ENCODE data around the gene B4GAT1. TPM values are rescaled to one million over a fixed set of nuclear protein-coding genes. Genes with fewer than 3 reads are reported as not detected.
"Not testable (repeated sequence)": the region's sequence is repeated elsewhere in the genome, so short reads cannot be mapped to it uniquely, and the experiment has no call there.

The B4GAT1 gene
- polyA plus RNA-seq, 1 experiment = 15.9 TPM

GRCh38 chr11:66362481-66363147, 15.2 kb upstream of the B4GAT1 start:
- peaks cover 2% of the 10 kb centered on the region for H3K27me3 ChIP-seq (ENCODE audit: control insufficient read depth, insufficient read depth, low read length)
- no peak for TF ChIP-seq CTCF (IDR thresholded peaks at IDR 0.05; ENCODE audit: low read depth, low read length)
- ChIA-PET POLR2A (no interaction called here), CTCF (interaction anchor here (1.0 to 1.5 kb wide), 4 partner anchors 18 to 59 kb away, joined by 3 to 5 read pairs (median 4); partner anchors contain the start of gene NPAS4)
- H3K9me3 ChIP-seq (ENCODE audit: control insufficient read depth, insufficient read depth, low read length) = no peaks in the 10 kb centered on the region
- no peak overlapping the region for H3K27ac ChIP-seq (ENCODE audit: low read depth, low read length)
- DNase-seq (ENCODE audit: low read depth, low spot score) = no peak
- no peak overlapping the region for H3K4me3 ChIP-seq (ENCODE audit: low read depth, low read length)

GRCh38 chr11:66361502-66361941, 14.1 kb upstream of the B4GAT1 start:
- ChIA-PET POLR2A (no interaction called here), CTCF (interaction anchor here (0.9 to 1.5 kb wide), 2 partner anchors 24 to 28 kb away, joined by 3 to 5 read pairs; no protein-coding TSS in a partner anchor)
- no peak for TF ChIP-seq CTCF (IDR thresholded peaks at IDR 0.05; ENCODE audit: low read depth, low read length)
- H3K4me3 ChIP-seq (ENCODE audit: low read depth, low read length) = no peak overlapping the region
- no peak for DNase-seq (ENCODE audit: low read depth, low spot score)
- no peaks in the 10 kb centered on the region for H3K9me3 ChIP-seq (ENCODE audit: control insufficient read depth, insufficient read depth, low read length)
- H3K27me3 ChIP-seq (ENCODE audit: control insufficient read depth, insufficient read depth, low read length) = peaks cover 2% of the 10 kb centered on the region
- no peak overlapping the region for H3K27ac ChIP-seq (ENCODE audit: low read depth, low read length)

GRCh38 chr11:66360406-66361073, 13.1 kb upstream of the B4GAT1 start:
- CTCF ChIA-PET = interaction anchor here (1.5 kb wide), 1 partner anchor 25 kb away, joined by 5 read pairs; no protein-coding TSS in a partner anchor
- no peak for TF ChIP-seq CTCF (IDR thresholded peaks at IDR 0.05; ENCODE audit: low read depth, low read length)
- POLR2A ChIA-PET = interaction anchor here (0.8 kb wide), 1 partner anchor 12 kb away, joined by 3 read pairs; no protein-coding TSS in a partner anchor

GRCh38 chr11:66359662-66360087, 12.2 kb upstream of the B4GAT1 start:
- DNase-seq (ENCODE audit: low read depth, low spot score) = no peak
- Histone ChIP-seq H3K9me3 (ENCODE audit: control insufficient read depth, insufficient read depth, low read length) (no peaks in the 10 kb centered on the region), H3K27ac (ENCODE audit: low read depth, low read length) (no peak overlapping the region), H3K27me3 (ENCODE audit: control insufficient read depth, insufficient read depth, low read length) (no peaks in the 10 kb centered on the region), H3K4me3 (ENCODE audit: low read depth, low read length) (no peak overlapping the region)
- no peak for TF ChIP-seq CTCF (IDR thresholded peaks at IDR 0.05; ENCODE audit: low read depth, low read length)
- ChIA-PET POLR2A (no interaction called here), CTCF (no interaction called here)

More at GRCh38 chr11:66360406-66361073, 13.1 kb upstream of the B4GAT1 start:
- no peak for DNase-seq (ENCODE audit: low read depth, low spot score)
- H3K27me3 ChIP-seq (ENCODE audit: control insufficient read depth, insufficient read depth, low read length) = peaks cover 2% of the 10 kb centered on the region
- H3K9me3 ChIP-seq (ENCODE audit: control insufficient read depth, insufficient read depth, low read length) = no peaks in the 10 kb centered on the region
- H3K27ac ChIP-seq (ENCODE audit: low read depth, low read length) = no peak overlapping the region
- no peak overlapping the region for H3K4me3 ChIP-seq (ENCODE audit: low read depth, low read length)

- H3K27me3 ChIP-seq (ENCODE audit: control insufficient read depth, insufficient read depth, low read length); H3K27ac ChIP-seq (ENCODE audit: low read depth, low read length); POLR2A ChIA-PET; H3K4me3 ChIP-seq (ENCODE audit: low read depth, low read length); H3K9me3 ChIP-seq (ENCODE audit: control insufficient read depth, insufficient read depth, low read length); DNase-seq (ENCODE audit: low read depth, low spot score): not testable (repeated sequence)
- CTCF ChIA-PET = interaction anchor here (0.7 to 0.8 kb wide), 2 partner anchors 13 to 35 kb away, joined by 3 to 5 read pairs; no protein-coding TSS in a partner anchor
Measured at GRCh38 chr11:66350560-66351235, 3.3 kb upstream of the B4GAT1 start.
